Stimulated activated CD4-positive, alpha-beta T cell treated with anti-CD3 and anti-CD28 coated beads, TNF-alpha, amount 100 ng/mL, for 4 hours (primary cell): ENCODE measurements around the gene NHERF1.

Source experiments
- DNase-seq, 3 experiments: peaks; one replicate each; pipeline ENCODE4 v3.0.0-alpha.2; 2020; ENCODE audit warnings: low read depth in 3 of 3

The NHERF1 gene

GRCh38 chr17:74784125-74784810 lies 35.8 kb downstream of the NHERF1 start:
- DNase-seq, result no peak

GRCh38 chr17:74785096-74785980 lies 36.9 kb downstream of the NHERF1 start:
- DNase-seq, result no peak

DNA sequence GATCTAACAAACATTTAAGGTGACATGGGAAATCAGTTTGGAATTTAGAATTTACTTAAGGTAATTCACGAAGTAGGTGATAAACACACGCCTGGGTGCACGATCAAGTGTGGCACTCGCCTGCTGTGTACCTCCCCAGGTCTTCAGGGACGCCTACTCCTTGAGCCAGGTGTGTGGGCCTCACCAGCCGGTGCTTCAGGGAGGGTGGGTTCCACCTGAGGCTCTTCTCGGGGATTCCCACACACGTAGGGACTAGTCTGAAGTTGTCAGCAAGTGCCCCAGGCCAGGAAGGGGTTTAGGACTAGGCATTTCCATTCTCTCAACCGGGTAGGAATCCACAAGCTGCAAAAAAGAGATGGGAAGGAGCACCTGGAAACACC lies 37.5 kb downstream of the NHERF1 start:
- no peak for DNase-seq

- DNase-seq, result no peak
Observed at GRCh38 chr17:74786431-74787055, 38.1 kb downstream of the NHERF1 start.

GRCh38 chr17:74790161-74791058 lies 42.0 kb downstream of the NHERF1 start:
- no peak for DNase-seq

DNA sequence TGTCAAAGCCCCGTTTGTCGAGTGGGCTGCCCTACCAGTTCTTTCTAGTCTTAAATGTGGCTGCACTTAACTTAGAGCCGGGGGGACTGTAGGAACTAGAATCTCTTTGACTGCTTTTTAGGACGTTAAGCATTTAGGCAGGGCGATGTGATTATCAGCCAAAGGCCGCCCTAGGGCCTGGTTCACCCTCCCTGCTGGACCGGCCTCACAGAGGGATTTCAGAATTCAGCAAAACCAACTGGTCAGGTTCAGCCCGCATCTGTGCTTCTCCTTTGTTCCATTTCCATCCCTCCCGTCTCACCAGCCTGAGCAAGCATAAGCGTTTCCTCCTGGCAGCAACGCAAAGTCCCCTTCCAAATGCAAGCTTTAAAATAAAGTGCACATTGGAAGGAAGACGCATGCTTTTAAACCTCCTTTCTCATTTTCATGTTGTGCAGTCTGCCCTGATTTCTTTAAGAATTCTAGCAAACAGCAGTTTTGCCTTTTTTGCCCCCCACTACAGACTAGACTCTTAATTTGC lies 44.2 kb downstream of the NHERF1 start:
- no peak for DNase-seq

DNA sequence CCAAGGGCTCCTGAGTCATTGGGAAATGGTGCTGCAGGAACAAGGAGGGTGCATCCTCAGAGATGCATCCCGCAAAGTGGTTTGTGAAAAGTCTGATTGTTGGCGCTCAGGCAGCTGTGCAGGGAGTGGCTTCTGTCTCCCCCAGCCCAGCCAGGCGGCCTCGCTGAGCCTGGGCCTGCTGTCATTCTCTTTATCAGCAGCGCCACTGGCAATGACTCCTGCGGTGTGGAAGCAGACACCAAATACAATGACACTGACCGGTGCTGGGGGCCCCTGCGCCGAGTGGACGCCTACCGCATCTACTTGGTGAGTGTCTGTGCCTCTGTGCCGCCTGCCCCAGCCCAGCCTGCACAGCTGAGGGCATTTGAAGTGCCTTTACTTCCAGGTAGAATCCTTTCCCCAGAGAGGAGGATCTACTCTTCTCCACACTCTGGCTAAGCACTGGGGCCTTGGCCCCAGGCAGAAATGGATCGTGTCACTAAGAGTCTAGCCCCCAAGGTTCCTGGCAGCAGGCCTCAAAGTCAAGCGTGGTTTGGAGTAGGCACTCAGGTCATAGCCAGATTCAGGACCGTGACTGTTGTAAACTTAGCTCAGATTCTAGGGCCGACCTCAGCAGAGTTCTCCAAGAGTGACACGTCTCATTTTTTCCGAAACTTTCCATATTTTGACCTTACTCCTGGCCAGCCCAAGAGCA lies 47.0 kb downstream of the NHERF1 start:
- no peak for DNase-seq

DNA sequence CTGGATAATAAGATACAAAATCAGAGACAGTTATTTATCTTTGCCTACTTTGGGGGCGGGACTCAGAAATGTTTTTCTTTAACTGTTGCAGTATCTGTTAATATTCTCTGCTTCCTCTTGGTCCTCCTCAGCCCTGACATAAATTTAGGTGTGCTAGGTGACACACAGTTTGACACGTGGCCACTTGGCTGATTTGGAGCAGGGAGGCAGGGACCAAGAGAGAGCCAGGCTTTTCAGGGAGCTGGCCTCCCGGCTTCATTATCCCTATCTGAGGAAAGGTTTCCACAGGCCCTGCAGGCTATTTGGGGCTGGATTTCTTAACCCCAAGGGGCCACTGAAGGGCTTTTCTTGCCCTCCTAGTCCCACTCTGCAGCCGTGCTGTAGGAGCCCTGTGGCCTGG lies 47.8 kb downstream of the NHERF1 start:
- no peak for DNase-seq

DNA sequence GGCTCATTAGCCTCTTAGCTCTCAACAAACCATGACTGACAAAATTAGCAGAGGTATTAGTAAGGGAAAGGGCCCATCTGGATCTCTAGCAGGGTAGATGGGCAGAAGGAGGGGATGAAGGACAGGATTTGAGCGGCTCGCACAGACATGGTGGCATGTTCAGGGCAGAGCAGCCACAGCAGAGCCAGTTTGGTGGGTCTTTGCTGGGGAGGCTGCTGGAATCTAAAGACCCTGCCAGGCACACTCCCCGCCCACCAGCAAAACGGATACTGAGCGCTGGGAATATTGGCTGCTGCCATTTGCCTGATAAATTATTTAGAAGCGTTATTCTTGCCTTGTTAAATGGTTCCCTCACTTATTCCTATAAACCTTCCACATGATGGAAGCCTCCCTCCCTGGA lies 48.4 kb downstream of the NHERF1 start:
- DNase-seq, result no peak

DNA sequence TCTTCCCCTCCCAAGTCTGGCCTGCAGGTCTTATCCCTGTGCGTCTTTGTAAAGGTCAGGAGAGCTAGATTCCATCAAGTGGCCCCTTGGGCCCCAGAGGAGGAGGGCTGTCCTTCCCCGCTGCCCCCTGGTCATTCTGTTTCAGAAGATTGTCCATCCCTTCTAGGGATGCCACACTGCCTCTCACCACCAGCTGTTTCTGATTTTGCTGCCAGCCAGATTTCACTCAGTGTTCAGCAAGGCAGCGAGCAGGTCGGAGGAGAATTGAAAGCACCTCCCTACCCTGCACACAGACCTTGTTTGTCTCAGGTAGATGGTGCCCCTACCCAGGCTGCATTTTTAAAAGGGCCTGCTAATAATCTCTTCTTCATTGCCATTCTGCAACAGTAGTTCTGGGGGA lies 49.4 kb downstream of the NHERF1 start:
- DNase-seq, result no peak

- DNase-seq, result no peak
Observed at GRCh38 chr17:74798239-74798707, 49.8 kb downstream of the NHERF1 start.

GRCh38 chr17:74799097-74799496 lies 50.7 kb downstream of the NHERF1 start:
- no peak for DNase-seq

GRCh38 chr17:74800531-74800930 lies 52.1 kb downstream of the NHERF1 start:
- no peak for DNase-seq

DNA sequence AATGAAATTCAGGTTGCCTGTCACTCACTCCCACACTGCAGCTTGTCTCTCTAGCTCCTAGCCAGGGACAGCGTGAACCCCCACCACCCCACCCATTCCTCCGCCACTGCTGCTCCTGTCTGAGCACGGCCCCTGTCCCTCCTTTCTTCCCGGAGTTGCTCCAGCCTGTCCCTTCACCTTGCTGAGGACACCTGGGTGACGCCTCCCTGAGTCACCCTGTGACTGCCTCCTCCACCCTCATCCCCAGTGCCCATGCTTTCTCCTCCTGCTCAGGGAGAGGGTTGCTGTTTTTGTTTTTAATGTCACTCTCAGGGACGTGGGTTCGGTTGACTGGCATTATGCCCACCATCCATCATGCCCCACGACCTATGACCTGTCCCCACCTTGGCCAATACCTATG lies 53.5 kb downstream of the NHERF1 start:
- DNase-seq, result no peak

GRCh38 chr17:74803388-74803930 lies 55.0 kb downstream of the NHERF1 start:
- DNase-seq, result no peak

DNA sequence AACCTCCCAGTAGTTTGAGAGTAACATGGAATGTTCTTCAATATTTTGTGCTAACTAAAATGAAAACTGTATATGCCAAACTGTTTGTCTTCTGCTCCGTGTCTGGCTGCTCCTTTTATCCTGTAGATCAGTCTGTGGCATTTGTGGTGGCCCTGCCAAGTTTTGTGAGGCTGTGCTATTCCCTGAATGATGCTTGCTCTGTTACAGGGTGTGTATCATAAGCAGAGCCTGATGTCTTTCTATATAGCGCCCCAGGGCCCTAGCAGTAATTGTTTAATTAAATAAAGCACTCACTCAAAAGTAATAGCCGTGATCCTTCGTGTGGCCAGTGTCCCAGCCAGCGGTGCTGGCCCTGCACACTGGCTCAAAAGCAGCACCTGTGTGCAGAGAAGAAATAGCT lies 55.5 kb downstream of the NHERF1 start:
- no peak for DNase-seq

DNA sequence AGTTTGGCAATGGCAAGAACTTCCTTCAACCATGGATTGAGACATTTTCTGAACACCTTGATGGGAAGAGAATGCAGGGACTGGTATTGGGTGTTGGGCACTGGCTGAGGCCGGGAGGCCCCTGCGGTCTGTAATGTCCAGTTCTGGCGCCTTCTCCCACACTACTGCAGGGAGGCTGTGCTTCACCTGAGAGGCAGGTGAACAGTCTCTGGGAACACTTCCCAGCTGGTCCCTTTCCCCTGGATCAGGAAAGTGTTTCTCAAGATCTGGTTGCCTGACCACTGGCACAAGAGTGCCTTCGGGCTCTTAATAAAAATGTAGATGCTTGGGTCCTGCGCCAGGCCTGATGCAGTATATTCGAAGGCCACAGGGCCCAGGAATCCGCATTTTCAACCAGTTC lies 56.3 kb downstream of the NHERF1 start:
- DNase-seq, result no peak

DNA sequence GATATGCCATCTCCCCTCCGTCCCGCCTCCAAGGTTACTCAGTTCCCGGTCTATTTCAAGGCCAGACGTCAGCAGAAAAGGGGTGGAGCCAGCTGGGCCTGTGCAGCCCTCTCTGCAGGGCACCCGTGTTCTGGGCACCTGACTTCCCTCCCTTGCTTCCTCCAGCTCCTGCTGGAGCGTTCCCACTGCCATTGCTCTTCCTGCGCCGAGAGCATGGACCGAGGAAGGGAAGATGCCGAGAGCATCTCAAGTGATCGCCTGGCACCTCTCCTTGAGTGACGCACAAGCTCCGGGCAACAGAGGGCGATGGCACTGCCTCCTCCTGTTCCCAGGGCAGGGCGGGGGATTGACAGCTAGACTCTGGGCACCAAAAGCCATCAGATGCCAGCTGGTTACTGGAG lies 57.2 kb downstream of the NHERF1 start:
- DNase-seq, result no peak

GRCh38 chr17:74806334-74806733 lies 57.9 kb downstream of the NHERF1 start:
- no peak for DNase-seq

- DNase-seq, result no peak
Observed at GRCh38 chr17:74807441-74807840, 59.0 kb downstream of the NHERF1 start.

- no peak for DNase-seq
Observed at GRCh38 chr17:74807925-74808324, 59.5 kb downstream of the NHERF1 start.
